Suprapubic skin (tissue), 4 donors: ENCODE data around the gene KRR1. TPM values are rescaled to one million over a fixed set of nuclear protein-coding genes. Genes with fewer than 3 reads are reported as not detected.
"Not testable (repeated sequence)": the region's sequence is repeated elsewhere in the genome, so short reads cannot be mapped to it uniquely, and the experiment has no call there.

Source experiments
- DNase-seq, 2 donors: peaks; one replicate each; pipeline ENCODE4 v3.0.0-alpha.2; 2019; ENCODE audit warnings: low spot score in 2 of 2
- H3K27ac ChIP-seq: fragments of 200-600 bp; sonication (generic); one replicate; pipeline ENCODE4 v1.5.1; 2019
- H3K27me3 ChIP-seq: fragments of 200-600 bp; sonication (generic); one replicate; pipeline ENCODE4 v1.5.1; 2019
- H3K36me3 ChIP-seq: fragments of 200-600 bp; sonication (generic); one replicate; pipeline ENCODE4 v1.5.1; 2019
- H3K4me1 ChIP-seq: fragments of 200-600 bp; sonication (generic); one replicate; pipeline ENCODE4 v1.5.1; 2019
- H3K4me3 ChIP-seq: fragments of 200-600 bp; sonication (generic); one replicate; pipeline ENCODE4 v1.5.1; 2019; ENCODE audit warnings: mild to moderate bottlenecking
- H3K9me3 ChIP-seq: fragments of 200-600 bp; sonication (generic); one replicate; pipeline ENCODE4 v1.5.1; 2019
- EP300 ChIP-seq: sonication (generic); formaldehyde crosslinking; IDR thresholded peaks from one replicate; pipeline ENCODE4 v1.6.1; 2017; ENCODE audit warnings: antibody characterized with exemption
- POLR2A ChIP-seq, 2 donors: fragments of 450-650 bp; IDR thresholded peaks; one replicate each; pipeline ENCODE4 v1.6.1; 2017; ENCODE audit warnings: antibody characterized with exemption in 2 of 2, mild to moderate bottlenecking in 2 of 2, moderate library complexity in 2 of 2
- POLR2AphosphoS5 ChIP-seq, 3 donors: sonication (generic); formaldehyde crosslinking; IDR thresholded peaks; one replicate each; pipeline ENCODE4 v1.6.1; 2017; ENCODE audit warnings: antibody characterized with exemption in 3 of 3
- WGBS: methylation state at CpG from one replicate; pipeline ENCODE4 v1.1.5; 2018; 5-methylcytosine and 5-hydroxymethylcytosine counted together
- total RNA-seq, 4 donors: library from RNA; depleted of rRNA; stranded (reverse); fragments of >200 nt; gene quantifications; one replicate each; pipeline ENCODE4 v1.1.0, GENCODE V29; 2016
- TF ChIP-seq, protein P1 (sequence below), 2 donors: fragments of 200-600 bp in 1 of 2; fragments of 450-650 bp in 1 of 2; sonication (generic) in 1 of 2; IDR thresholded peaks; one replicate each; pipeline ENCODE4 v1.5.1; 2016 to 2019; ENCODE audit warnings: antibody characterized with exemption in 2 of 2, mild to moderate bottlenecking in 1 of 2, moderate library complexity in 1 of 2

Gene KRR1
- total RNA-seq, 4 donors from 2014 or later: 34.6 to 56.5 (median 39.1) TPM

DNA sequence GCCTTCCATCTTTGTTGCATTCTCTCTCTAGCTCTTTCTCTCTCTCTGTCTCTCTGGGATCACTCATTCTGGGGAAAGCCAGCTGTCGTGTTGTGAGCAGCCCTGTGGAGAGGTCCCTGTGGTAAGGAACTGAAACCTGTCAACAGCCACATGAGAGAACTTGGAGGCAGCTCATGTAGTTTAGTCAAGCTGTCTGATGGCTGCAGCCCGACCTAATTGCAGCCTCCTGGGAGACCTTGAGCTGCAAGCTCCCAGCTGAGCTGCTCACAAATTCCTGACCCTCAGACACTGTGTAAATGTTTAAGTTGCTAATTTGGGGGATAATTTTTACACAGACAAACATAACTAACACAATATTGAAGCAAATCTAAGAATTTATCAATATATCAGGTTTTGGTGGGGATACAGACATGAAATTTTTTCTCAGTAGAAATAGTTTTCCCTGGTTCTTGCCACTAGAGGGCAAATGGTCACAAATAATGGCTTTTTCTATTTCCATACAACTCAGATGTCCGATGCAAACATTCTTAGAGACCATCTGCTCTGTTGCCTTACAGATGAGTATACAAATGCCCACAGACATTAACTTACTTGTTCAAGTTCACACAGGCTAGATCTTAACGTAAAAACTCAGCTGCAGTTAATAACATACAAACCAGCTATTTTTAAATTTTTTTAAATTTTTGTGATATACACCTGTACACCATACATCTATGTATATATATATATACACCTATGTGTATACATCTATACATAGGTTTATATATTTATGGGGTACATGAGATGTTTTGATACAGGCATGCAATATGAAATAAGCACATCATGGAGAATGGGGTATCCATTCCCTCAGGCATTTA lies 15.5 kb upstream of the KRR1 start:
- no peak for DNase-seq
- TF ChIP-seq POLR2A (IDR thresholded peaks at IDR 0.05): no peak
- TF ChIP-seq POLR2AphosphoS5 (IDR thresholded peaks at IDR 0.05): no peak
- TF ChIP-seq, protein P1, sequence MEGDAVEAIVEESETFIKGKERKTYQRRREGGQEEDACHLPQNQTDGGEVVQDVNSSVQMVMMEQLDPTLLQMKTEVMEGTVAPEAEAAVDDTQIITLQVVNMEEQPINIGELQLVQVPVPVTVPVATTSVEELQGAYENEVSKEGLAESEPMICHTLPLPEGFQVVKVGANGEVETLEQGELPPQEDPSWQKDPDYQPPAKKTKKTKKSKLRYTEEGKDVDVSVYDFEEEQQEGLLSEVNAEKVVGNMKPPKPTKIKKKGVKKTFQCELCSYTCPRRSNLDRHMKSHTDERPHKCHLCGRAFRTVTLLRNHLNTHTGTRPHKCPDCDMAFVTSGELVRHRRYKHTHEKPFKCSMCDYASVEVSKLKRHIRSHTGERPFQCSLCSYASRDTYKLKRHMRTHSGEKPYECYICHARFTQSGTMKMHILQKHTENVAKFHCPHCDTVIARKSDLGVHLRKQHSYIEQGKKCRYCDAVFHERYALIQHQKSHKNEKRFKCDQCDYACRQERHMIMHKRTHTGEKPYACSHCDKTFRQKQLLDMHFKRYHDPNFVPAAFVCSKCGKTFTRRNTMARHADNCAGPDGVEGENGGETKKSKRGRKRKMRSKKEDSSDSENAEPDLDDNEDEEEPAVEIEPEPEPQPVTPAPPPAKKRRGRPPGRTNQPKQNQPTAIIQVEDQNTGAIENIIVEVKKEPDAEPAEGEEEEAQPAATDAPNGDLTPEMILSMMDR (IDR thresholded peaks at IDR 0.05): peak; percentile 38 to 45
- H3K9me3 ChIP-seq: no peaks in the 10 kb centered on the region
- H3K27me3 ChIP-seq: no peaks in the 10 kb centered on the region
- H3K36me3 ChIP-seq: no peaks in the 10 kb centered on the region
- H3K4me1 ChIP-seq: no peaks in the 10 kb centered on the region
- no peak overlapping the region for H3K4me3 ChIP-seq
- WGBS: 28% methylated on average over 4 of the region's 4 CpGs
- no peak overlapping the region for H3K27ac ChIP-seq

DNA sequence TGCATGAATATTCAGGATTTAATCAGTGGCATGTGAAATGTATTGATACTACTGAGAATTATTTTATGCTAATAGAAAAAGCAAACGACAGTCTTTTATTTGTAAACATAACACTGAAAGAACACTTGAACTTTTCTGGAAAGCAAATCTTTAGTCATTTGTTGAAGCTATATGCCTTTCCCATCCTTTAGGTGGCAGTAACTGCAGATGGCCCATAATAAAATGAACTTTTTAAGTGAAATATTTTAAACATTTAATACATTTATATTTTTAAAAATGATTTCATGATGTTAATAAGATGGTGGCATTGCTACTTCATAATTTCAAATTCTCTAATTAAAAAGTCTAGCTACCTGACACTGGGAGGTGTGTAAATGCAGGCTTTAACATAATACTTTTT lies 13.9 kb upstream of the KRR1 start:
- no peak for DNase-seq
- whole genome bisulfite sequencing: 33% methylated on average over 1 of the region's 1 CpG
- Histone ChIP-seq H3K4me3 (no peak overlapping the region), H3K9me3 (no peaks in the 10 kb centered on the region), H3K27me3 (no peaks in the 10 kb centered on the region), H3K36me3 (no peaks in the 10 kb centered on the region), H3K27ac (no peak overlapping the region), H3K4me1 (no peaks in the 10 kb centered on the region)
- TF ChIP-seq, protein P1 (IDR thresholded peaks at IDR 0.05): no peak

DNA sequence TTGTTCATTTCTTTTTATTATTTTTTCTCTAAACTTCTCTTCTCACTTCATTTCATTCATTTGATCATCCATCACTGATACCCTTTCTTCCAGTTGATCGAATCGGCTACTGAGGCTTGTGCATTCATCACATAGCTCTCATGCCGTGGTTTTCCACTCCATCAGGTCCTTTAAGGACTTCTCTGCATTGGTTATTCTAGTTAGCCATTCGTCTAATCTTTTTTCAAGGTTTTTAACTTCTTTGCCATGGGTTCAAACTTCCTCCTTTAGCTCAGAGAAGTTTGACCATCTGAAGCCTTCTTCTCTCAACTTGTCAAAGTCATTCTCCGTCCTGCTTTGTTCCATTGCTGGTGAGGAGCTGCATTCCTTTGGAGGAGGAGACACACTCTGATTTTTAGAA lies 10.7 kb upstream of the KRR1 start:
- WGBS: 93% methylated on average over 5 of the region's 5 CpGs
- not testable (repeated sequence) for H3K27me3 ChIP-seq, H3K27ac ChIP-seq

DNA sequence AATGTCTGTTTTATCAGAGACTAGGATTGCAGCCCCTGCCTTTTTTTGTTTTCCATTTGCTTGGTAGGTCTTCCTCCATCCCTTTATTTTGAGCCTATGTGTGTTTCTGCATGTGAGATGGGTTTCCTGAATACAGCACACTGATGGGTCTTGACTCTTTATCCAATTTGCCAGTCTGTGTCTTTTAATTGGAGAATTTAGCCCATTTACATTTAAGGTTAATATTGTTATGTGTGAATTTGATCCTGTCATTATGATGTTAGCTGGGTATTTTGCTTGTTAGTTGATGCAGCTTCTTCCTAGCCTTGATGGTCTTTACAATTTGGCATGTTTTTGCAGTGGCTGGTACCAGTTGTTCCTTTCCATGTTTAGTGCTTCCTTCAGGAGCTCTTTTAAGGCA lies 9.8 kb upstream of the KRR1 start:
- not testable (repeated sequence) for H3K27ac ChIP-seq, H3K36me3 ChIP-seq, H3K4me3 ChIP-seq, DNase-seq, H3K9me3 ChIP-seq, H3K4me1 ChIP-seq, H3K27me3 ChIP-seq

More for the DNA sequence above, 10.7 kb upstream of the KRR1 start:
- not testable (repeated sequence) for H3K4me1 ChIP-seq, H3K36me3 ChIP-seq, H3K9me3 ChIP-seq, DNase-seq, H3K4me3 ChIP-seq

DNA sequence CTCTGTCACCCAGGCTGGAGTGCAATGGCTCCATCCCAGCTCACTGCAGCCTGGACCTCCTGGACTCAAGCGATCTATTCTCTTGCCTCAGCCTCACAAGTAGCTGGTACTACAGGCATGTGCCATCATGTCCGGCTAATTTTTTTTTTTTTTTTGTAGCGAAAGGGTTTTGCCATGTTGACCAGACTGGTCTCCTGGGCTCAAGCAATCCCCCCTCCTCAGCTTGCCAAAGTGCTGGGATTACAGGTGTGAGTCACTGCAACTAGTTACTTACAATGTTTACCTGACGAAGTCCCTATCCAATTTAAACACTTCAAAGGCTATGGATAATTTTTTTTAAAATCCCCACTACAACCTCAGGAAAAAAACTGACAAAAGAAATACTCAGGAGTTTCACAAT lies 1.8 kb downstream of the KRR1 start:
- Histone ChIP-seq H3K4me3 (no peak overlapping the region), H3K4me1 (peaks cover 26% of the 10 kb centered on the region), H3K36me3 (peaks cover 15% of the 10 kb centered on the region), H3K27ac (no peak overlapping the region), H3K27me3 (no peaks in the 10 kb centered on the region), H3K9me3 (no peaks in the 10 kb centered on the region)
- 64% methylated on average over 4 of the region's 4 CpGs for WGBS
- no peak for DNase-seq
- TF ChIP-seq, protein P1 (IDR thresholded peaks at IDR 0.05): no peak
- TF ChIP-seq POLR2A (IDR thresholded peaks at IDR 0.05) (no peak), POLR2AphosphoS5 (IDR thresholded peaks at IDR 0.05) (no peak), EP300 (no peak)

DNA sequence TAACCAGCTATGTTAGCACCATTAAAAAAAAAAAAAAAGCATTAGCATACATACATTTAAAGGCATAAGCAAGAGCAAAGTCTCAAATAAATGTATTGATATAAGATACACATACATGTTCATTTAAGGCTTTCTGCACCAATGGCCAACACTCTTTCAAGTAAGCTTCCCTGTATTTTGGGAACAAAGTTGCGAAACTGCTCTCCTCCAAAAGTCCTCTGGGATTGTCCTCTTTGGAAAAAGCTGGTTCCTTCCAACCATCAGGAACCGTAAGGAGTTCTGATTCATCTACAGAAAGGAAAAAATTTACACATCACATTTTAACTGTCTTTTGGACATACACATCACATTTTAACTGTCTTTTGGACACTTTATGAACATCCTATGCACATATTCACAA lies 3.2 kb downstream of the KRR1 start:
- no peak overlapping the region for H3K4me3 ChIP-seq
- H3K36me3 ChIP-seq: peaks cover 22% of the 10 kb centered on the region
- no peaks in the 10 kb centered on the region for H3K9me3 ChIP-seq
- peaks cover 26% of the 10 kb centered on the region for H3K4me1 ChIP-seq
- H3K27ac ChIP-seq: no peak overlapping the region
- 62% methylated on average over 2 of the region's 2 CpGs for WGBS
- no peaks in the 10 kb centered on the region for H3K27me3 ChIP-seq
- TF ChIP-seq, protein P1 (IDR thresholded peaks at IDR 0.05): no peak
- TF ChIP-seq POLR2AphosphoS5 (IDR thresholded peaks at IDR 0.05) (no peak), EP300 (no peak), POLR2A (IDR thresholded peaks at IDR 0.05) (no peak)
- no peak for DNase-seq
